ENCODE results near the gene ATP6V1G3.

- TF ChIP-seq POLR2A (IDR thresholded peaks at IDR 0.05; ENCODE audit: low read depth), result no peak
- no peak for TF ChIP-seq CTCF (IDR thresholded peaks at IDR 0.05)
- no peak for TF ChIP-seq EP300 (IDR thresholded peaks at IDR 0.05)
Observed at GRCh38 chr1:198500096-198500495, 40.4 kb downstream of the ATP6V1G3 start.
